ENCODE data around the gene LBHD2.

DNA sequence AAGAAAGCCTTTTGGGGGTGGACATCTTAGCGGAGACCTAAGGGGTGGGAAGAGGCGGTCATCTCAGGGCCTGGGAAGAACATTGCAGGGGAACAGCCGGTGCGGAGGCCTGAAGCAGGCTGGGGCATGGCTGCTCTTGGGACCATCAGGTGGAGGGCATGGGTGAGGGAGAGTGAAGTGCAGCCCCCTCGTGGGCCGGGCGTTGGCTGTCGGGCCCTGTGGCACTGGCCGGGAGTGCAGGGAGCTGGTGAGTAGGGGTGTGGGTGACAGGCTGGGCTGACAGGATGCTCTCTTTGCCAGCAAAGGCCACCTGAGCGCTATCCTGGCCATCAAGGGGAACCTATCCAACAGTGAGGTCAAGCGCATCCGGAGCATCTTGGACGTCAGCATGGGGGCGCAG lies 50.9 kb downstream of the LBHD2 start:
- TF ChIP-seq, protein P1, sequence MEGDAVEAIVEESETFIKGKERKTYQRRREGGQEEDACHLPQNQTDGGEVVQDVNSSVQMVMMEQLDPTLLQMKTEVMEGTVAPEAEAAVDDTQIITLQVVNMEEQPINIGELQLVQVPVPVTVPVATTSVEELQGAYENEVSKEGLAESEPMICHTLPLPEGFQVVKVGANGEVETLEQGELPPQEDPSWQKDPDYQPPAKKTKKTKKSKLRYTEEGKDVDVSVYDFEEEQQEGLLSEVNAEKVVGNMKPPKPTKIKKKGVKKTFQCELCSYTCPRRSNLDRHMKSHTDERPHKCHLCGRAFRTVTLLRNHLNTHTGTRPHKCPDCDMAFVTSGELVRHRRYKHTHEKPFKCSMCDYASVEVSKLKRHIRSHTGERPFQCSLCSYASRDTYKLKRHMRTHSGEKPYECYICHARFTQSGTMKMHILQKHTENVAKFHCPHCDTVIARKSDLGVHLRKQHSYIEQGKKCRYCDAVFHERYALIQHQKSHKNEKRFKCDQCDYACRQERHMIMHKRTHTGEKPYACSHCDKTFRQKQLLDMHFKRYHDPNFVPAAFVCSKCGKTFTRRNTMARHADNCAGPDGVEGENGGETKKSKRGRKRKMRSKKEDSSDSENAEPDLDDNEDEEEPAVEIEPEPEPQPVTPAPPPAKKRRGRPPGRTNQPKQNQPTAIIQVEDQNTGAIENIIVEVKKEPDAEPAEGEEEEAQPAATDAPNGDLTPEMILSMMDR (IDR thresholded peaks at IDR 0.05; ENCODE audit: control extremely low read depth in 1 of 3, insufficient read depth in 1 of 3, low read depth in 1 of 3, low read length in 3 of 3) = no peak
- TF ChIP-seq POLR2AphosphoS5 (IDR thresholded peaks at IDR 0.05; ENCODE audit: low read depth, low read length) (no peak), EZH2 (IDR thresholded peaks at IDR 0.05; ENCODE audit: low read depth, low read length, severe bottlenecking) (no peak), GABPA (IDR thresholded peaks at IDR 0.05; ENCODE audit: borderline replicate concordance, insufficient read depth, low read length) (no peak), SP2 (IDR thresholded peaks at IDR 0.05; ENCODE audit: low read length) (no peak), EP300 (IDR thresholded peaks at IDR 0.05; ENCODE audit: borderline replicate concordance in 1 of 2, low read depth in 2 of 2, low read length in 2 of 2) (no peak), RAD21 (IDR thresholded peaks at IDR 0.05 in 1 of 2, conservative IDR thresholded peaks at IDR 0.05 in 1 of 2; ENCODE audit: low read depth in 2 of 2, low read length in 2 of 2) (no peak), GTF2F1 (IDR thresholded peaks at IDR 0.05; ENCODE audit: borderline replicate concordance, low read depth, low read length) (no peak), SIN3A (conservative IDR thresholded peaks at IDR 0.05 in 1 of 2, IDR thresholded peaks at IDR 0.05 in 1 of 2; ENCODE audit: low read depth in 1 of 2, low read length in 2 of 2) (no peak)
